Activated CD4-positive, alpha-beta T cell treated with anti-CD3 and anti-CD28 coated beads, Interleukin-10, Interleukin-2, amounts not matched to agents 100 ng/mL and 50 ng/mL, durations not matched to agents 16 hours and 8 hours (primary cell): ENCODE data around the gene UBL5.

Experiments
- DNase-seq: peaks from one replicate; pipeline ENCODE4 v3.0.0-alpha.2; 2020

UBL5 gene

DNA sequence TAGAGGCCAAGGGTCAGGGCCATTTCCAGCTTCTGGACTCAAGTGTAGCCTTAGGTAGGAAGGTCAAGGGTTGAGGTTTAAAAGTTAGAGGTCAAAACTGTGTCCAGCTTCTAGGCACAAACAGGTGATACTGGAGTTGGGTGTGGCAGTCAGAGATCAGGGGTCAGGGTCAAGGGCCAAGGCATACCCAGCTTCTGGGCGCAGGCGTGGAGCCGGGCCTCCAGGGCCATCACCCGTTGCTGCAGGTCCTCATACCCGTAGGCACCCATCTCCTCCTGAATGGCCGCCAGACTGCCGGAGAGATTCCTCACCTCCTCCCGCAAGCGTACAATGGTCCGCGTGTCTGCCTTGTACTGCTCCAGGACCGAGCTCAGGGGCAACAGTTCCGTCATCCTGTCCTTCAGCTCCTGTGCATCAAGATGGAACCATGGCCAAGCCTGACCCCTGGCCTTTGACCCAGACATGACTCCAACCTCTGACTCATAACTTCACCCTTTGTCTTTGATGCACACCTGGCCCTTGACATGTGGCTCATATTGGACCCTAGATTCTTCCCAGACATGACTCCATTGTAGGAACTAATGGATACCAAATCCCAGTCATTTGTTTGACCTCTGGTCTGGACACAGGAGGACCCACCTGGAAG is 29.5 kb downstream of the UBL5 start:
- DNase-seq = no peak

DNA sequence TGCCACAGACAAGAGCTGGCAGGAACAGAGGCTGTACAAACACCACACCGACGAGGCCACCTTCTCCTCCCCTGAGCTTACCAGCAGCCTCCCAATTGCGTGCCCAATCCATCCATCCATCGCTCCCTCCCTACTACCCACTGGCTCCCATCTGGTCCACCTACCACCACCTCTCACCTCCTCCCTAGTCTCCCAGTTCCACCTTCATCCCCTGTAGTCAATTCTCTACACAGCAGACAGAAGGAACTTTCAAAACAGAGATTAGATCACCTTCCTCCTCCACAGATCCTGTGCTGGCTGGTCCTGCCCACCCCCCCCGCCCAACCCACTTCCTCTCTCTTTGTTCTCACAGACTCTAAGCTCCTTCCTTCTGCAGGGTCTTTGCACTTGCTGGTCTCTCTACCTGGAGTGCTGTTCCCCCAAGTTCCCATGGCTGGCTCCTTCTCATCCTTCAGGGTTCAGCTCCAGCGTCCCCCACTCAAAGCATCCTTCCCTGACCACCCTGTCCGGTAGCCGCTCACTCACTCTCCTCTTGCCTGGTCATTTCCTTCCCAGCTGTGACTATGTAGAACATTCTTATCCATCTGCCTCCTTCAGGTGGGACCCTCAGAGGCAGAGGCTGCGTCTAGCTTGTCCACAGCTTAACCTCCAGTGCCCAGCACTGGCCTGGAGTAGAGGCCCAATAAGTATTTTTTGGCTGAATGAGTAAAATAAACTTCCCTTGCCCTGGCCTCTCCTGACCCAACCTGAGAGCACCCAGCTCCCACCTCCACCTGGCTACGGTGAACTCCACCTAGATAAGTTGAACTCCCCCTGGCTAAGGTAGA is 30.4 kb downstream of the UBL5 start:
- peak; percentile 38 for DNase-seq

DNA sequence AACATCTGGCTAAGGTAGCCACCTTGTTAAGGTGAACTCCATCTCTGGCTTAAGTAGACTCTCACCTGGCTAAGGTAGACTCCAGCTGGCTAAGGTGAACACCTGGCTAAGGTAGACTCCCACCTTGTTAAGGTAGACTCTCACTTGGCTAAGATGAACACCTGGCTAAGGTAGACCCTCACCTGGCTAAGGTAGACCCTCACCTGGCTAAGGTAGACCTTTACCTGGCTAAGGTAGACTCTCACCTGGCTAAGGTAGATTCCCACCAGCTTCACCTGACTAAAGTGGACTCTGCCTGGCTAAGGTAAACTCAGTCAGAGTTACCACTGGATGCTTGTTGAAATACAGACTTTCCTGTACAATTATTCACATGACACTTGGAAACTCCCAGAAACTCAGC is 31.0 kb downstream of the UBL5 start:
- DNase-seq = no peak

DNA sequence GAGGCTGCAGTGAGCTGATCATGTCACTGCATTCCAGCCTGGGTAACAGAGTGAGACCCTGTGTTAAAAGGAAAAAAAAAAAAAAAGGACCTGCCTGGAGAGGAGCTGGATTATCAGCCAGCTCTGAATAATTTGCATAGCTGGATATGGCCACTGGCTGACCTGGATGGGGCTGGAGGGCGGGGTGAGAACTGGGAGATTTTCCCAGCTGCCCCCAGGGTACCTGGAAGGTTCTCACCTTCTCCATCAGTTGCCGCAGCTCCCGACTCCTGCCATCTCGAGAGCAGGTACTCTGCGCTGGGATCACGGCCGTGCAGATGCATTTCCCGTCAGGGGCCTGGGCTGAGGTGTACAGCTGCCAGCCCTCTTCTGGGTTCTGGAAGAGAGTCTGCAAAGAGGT is 32.7 kb downstream of the UBL5 start:
- no peak for DNase-seq

DNA sequence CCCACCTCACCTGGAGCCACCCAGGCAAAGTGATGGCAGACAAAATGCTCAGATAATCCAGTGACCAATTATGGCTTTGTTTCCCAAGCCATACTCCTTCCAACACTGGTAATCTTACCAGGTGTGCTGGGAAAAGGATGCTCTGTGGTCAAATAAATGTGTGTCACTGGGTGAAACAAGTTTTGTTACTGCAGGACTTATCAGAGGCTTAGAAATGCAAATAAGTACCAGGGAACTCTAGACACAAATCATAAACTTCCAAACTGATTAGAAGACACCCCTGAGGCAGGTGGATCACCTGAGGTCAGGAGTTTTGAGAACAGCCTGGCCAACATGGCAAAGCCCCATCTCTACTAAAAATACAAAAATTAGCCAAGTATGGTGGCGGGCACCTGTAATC is 33.8 kb downstream of the UBL5 start:
- no peak for DNase-seq

DNA sequence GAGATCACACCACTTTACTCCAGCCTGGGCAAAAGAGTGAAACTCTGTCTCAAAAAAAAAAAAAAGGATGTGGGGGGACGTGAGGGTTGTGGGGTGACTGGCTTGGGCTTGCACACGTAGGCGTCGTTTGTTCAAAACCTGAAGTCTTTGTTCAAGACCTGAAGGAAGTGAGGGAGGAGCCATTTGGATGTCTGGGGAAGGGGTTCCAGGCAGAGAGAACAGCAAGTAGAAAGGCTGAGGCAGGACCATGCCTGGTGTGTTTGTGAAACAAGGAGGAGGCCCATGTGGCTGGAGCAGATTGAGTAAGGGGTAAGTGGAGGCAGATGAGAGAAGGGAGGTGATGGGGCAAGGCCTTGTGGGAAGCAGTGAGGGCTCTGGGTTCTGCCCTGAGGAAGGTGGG is 35.2 kb downstream of the UBL5 start:
- DNase-seq = no peak

DNA sequence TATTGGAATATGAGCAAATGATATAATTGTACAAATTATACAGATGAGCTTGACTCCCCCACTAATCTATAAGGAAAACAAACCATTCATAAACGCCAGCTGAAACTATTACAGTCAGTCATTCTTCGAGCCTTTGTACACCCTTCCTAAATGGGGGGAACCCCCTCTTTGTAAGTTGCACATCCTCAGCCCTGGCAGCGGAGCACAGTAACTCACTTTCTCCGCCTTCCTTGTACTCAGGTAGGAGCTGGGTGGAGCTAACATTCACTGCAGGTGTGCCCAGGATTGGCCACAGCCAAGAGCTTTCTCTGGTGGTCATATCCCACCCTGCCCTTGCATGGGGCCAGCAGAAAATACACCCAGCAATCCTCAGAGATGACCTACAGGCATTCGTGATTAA is 36.0 kb downstream of the UBL5 start:
- no peak for DNase-seq

DNA sequence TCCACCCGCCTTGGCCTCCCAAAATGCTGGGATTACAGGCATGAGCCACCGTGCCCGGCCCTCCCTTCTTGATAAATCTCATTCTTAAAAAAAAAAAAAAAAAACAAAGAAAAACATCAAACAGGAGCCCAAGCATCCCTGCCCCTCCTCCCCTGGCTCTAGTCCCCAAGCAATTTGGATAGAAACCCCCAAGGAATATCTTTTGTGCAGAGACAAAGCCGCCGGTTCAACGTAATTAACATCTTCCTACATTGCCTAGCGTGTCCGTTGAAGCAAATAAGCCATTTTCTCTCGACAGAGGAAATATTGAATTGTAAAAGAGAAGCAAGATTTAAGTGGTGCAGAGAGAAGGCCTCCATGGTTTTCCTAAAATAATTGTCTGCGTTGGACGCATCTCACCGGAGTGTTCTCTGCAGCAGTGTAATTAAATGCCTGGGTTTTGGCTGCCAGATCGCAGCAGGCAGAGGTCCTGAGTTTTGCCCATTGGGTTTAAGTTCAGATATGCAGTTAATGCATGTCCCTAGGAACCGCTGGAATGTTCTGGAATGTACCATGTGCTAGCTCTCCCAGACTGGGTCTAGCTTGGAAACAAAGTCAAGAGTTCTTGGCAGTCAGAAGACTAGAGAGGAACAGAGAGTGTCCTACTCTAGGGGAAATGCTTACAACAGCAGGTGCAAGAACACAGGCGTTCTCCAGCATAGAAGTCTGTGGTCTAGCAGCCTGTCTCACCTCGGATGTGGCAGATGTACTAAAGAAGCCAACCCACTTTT is 38.2 kb downstream of the UBL5 start:
- DNase-seq = peak; percentile 34

DNA sequence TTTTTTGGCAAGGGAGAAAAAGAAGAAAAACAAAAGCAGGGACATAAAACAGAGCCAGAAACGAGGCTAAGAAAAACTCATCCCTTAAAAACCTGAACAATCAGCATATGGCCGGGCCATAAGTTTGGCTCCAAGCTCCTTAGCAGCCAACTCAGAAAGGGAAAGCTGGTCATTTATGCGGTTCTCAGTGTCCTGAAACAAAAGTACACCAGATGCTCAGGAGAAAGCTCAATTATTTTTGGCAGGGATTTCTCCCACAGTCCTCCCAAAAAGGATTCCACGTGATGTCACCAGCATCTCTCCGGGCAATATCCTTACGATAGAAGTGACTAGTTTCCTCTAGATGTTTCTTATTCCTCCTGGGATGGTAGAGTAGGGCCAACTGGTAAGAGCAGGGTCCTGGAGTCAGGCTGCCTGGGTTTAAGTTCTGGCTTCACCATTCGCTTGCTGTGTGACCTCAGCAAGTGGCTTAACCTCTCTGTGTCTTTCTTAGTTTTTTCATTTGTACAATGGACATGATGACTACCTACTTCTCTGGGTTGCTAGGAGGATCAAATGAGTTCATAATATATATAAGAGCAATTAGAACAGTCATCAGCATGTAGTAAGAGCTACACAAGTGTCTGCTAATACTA is 41.4 kb downstream of the UBL5 start:
- no peak for DNase-seq

DNA sequence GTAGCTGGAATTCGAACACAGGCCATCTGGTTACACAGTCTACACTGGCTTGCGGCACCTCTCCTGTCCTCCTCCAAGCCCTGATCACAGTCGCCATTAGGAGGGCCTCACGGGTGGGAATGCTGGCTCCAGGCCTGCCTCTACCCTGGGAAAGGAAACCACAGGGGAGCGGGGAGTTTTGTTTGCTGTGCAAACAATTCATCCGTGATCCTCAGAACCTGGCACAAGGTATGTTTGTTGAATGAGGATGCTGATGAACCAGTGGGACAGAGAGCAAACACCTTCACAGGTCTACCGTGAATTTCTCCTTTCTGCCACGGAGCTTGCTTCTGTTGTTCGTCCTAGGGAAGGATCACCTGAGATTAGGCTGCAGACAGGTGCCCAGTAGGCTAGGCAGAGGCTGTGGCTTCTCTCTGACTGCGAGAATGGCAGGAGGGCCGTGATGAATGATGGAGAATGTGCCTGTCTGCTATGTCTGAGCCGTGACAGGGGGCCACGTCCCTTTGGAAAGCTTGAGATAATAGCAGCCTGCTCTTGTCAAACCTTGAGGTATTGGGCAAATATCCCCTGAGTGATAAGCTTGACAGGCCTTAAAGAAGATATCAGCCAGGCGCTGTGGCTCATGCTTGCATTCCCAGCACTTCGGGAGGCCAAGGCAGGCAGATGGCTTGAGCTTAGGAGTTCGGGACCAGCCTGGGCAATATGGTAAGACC is 44.1 kb downstream of the UBL5 start:
- DNase-seq = no peak

DNA sequence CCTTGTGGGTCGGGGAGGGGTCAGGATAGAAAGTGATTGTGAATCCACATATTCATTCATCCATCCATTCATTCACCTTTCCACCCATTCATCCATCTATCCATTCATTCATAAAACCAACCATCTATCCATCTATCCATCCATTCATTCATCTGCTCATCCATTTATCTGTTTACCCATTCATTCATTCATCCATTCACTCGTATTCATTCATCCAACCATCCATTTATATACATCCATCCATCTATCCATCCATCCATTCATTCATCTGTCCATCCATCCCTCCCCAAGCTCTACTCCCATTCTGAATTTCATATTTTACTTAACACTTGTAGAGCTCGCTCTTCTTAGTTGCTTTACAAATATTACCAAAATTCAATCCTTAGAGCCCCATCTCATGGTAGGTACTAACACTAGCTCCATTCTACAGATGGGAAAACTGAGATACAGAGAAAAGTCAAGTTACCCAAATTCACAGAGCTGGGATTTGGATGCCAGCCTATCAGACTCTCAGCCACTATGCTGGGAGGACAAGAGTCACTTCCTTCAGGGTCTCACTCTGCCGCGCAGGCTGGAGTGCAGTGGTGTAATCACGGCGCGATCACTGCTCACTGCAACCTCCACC is 45.0 kb downstream of the UBL5 start:
- DNase-seq = no peak

DNA sequence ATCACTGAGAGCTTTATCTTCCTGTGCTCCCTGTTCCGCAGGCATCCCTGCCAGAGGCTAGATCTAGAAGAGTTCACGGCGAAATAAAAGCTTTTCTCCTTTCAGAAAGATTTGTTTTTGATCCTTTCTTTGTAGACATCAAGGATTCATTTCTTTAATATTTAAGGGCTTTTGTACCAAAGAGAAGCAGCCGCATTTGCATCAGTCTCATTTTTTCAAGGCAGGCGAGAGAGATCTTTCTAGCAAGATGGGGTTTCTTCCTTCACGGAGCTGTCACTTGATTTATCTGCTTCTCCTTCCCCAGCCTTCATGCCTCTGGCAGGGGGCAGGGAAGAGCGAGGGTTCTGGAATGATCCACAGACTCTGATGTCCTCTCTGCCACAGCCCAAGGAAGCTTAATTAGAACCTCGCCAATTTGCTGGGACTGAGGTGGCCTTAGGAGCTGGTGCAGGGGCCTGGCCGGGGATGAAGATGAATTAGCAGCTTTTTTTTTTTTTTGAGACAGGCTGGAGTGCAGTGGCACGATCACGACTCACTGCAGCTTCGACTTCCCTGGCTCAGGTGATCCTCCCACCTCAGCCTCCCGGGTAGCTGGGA is 47.4 kb downstream of the UBL5 start:
- no peak for DNase-seq

DNA sequence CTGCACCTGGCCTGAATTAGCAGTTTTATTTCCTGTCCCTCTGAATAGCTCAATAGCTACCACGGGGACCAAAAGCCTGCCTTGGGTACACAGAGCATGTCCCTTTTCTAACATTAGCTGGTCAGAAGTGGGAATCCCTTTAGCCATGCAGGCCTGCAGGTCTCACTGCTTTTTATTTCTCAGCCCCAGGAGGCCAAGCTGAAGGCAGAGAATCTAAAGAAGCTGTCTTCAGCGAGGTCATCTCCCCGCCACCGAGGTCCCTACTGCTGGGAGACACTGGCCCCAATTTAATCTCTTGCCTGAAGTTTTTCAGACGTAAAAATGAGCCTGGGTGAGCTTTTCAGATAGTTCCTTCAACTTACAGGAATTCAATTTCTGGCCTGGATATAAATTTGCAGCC is 48.1 kb downstream of the UBL5 start:
- DNase-seq = no peak

DNA sequence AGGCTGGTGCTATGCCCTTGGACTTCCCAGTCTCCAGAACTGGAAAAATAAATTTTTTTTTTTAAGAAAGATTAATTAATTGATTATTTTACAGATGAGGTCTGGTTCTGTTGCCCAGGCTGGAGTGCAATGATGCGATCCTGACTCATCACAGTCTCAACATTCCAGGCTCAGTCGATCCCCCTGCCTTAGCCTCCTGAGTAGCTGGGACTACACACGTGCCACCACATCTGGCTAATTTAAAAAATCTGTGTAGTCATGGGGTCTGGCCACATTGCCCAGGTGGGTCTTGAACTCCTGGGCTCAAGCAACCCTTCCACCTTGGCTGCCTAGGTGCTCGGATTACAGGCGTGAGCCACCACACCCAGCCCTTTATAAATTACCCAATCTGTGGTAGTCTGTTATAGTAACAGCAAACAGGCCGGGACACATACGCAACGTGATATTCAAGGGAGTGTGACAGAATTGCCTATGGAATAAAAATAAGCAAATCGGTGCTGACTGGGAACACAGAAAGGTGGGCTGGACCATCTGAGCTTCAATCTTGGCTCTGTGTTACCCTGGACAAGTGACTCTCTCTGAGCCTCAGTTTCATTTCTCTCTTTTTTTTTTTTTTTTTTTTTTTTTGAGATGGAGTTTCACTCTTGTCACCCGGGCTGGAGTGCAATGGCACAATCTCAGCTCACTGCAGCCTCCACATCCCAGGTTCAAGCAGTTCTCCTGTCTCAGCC is 50.2 kb downstream of the UBL5 start:
- no peak for DNase-seq

DNA sequence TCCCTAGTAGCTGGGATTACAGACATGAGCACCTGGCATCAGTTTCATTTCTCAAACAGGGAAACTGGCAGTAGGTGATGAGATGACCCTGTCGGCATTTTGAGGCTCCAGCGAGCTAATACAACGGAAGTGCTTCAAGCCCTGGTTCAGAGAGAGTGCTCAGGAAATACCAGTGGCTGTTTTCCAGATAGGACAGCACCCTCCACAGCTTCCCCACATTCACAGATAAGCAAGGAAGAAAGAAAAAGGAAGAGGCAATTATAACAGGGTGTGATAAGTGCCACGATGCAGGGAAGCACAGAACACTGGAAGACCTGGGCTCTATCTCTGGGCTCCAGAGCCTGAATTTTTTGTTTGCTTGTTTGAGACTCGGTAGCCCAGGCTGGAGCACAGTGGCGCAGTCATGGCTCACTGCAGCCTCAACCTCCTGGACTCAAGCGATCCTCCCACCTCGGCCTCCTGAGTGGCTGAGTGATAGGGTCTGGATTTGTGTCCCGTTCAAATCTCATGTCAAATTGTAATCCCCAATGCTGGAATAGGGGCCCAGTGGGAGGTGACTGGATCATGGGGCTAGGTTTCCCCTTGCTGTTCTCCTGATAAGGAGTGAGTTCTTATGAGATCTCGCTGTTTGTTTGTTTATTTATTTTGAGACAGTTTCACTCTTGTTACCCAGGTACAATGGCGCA is 50.9 kb downstream of the UBL5 start:
- no peak for DNase-seq
